Testis (tissue), 2 donors: ENCODE measurements around the gene ZNF428.

Source experiments
- POLR2A ChIP-seq: fragments of 450-650 bp; IDR thresholded peaks from one replicate; pipeline ENCODE4 v1.6.1; 2017; ENCODE audit warnings: antibody characterized with exemption, mild to moderate bottlenecking, moderate library complexity
- TF ChIP-seq, protein P1 (sequence below), 3 experiments: fragments of 450-650 bp in 2 of 3; fragments of 200-600 bp in 1 of 3; sonication (generic) in 1 of 3; IDR thresholded peaks; one replicate each; pipeline ENCODE4 v1.5.1; 2016 to 2019; ENCODE audit warnings: antibody characterized with exemption in 3 of 3, mild to moderate bottlenecking in 2 of 3, moderate library complexity in 1 of 3

DNA sequence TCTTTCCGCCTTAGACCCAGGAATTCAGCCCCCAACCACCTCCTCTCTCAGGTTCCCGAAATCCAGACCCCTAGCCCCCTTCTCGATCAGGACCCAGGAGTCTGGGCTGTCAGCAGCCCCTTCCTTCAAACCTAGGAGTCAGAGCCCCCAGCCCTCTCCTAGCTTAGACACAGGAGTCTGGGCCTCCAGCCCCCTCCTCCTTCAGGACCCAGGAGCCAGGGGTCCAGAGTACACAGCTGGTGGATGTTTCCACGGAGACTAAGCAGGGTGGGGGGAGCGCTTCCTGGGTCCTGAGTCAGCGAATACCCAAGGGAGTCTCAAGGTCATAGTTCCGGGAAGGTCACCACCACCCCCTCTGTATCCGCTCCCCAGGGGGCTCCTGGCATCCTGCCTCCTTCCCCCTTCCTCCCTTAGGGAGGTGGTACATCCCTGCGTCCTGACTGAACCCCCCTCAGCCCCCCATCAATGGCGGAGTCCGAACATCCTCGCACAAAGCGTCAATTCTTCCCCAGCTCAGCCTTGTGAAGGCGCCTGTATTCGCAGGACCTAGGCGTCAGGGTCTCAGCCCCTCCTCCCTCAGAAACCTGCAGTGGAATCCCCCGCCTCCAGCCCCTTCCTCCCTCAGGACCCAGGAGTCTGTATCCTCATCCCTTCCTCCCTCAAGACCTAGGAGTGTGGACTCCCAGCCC lies 15.6 kb upstream of the ZNF428 start:
- TF ChIP-seq, protein P1, sequence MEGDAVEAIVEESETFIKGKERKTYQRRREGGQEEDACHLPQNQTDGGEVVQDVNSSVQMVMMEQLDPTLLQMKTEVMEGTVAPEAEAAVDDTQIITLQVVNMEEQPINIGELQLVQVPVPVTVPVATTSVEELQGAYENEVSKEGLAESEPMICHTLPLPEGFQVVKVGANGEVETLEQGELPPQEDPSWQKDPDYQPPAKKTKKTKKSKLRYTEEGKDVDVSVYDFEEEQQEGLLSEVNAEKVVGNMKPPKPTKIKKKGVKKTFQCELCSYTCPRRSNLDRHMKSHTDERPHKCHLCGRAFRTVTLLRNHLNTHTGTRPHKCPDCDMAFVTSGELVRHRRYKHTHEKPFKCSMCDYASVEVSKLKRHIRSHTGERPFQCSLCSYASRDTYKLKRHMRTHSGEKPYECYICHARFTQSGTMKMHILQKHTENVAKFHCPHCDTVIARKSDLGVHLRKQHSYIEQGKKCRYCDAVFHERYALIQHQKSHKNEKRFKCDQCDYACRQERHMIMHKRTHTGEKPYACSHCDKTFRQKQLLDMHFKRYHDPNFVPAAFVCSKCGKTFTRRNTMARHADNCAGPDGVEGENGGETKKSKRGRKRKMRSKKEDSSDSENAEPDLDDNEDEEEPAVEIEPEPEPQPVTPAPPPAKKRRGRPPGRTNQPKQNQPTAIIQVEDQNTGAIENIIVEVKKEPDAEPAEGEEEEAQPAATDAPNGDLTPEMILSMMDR (IDR thresholded peaks at IDR 0.05) = no peak
- no peak for TF ChIP-seq POLR2A
